Cerebellar cortex (tissue), 1 donor: ENCODE results near the gene FAM227A.
"Not testable (repeated sequence)": the region's sequence is repeated elsewhere in the genome, so short reads cannot be mapped to it uniquely, and the experiment has no call there.

Source experiments
- DNase-seq: peaks from one replicate; pipeline ENCODE4 v3.0.0-alpha.2; 2015; ENCODE audit warnings: low spot score

FAM227A gene

GRCh38 chr22:38657045-38657909, 1.1 kb upstream of the FAM227A start:
- peak; percentile 39 for DNase-seq

- DNase-seq: peak; percentile 22
Measured at GRCh38 chr22:38655519-38656255, 505 bp downstream of the FAM227A start.

- DNase-seq: no peak
Measured at GRCh38 chr22:38653741-38654140, 2.5 kb downstream of the FAM227A start.

- DNase-seq: no peak
Measured at GRCh38 chr22:38652859-38653258, 3.3 kb downstream of the FAM227A start.

- no peak for DNase-seq
Measured at GRCh38 chr22:38649841-38650522, 6.2 kb downstream of the FAM227A start.

- DNase-seq: no peak
Measured at GRCh38 chr22:38645430-38645829, 10.8 kb downstream of the FAM227A start.

- not testable (repeated sequence) for DNase-seq
Measured at GRCh38 chr22:38644245-38644644, 11.9 kb downstream of the FAM227A start.

GRCh38 chr22:38641476-38642040, 14.6 kb downstream of the FAM227A start:
- DNase-seq: no peak

GRCh38 chr22:38638728-38639127, 17.5 kb downstream of the FAM227A start:
- no peak for DNase-seq

GRCh38 chr22:38638216-38638615, 18.0 kb downstream of the FAM227A start:
- DNase-seq: no peak

GRCh38 chr22:38632528-38632927, 23.7 kb downstream of the FAM227A start:
- DNase-seq: no peak

- DNase-seq: no peak
Measured at GRCh38 chr22:38631724-38632123, 24.5 kb downstream of the FAM227A start.

- DNase-seq: no peak
Measured at GRCh38 chr22:38629108-38629507, 27.1 kb downstream of the FAM227A start.

- DNase-seq: no peak
Measured at GRCh38 chr22:38628444-38628843, 27.7 kb downstream of the FAM227A start.

GRCh38 chr22:38623351-38623750, 32.8 kb downstream of the FAM227A start:
- no peak for DNase-seq

GRCh38 chr22:38618682-38619081, 37.5 kb downstream of the FAM227A start:
- no peak for DNase-seq

GRCh38 chr22:38618258-38618657, 37.9 kb downstream of the FAM227A start:
- DNase-seq: no peak

GRCh38 chr22:38615064-38615405, 41.2 kb downstream of the FAM227A start:
- not testable (repeated sequence) for DNase-seq

GRCh38 chr22:38614332-38615063, 41.7 kb downstream of the FAM227A start:
- DNase-seq: no peak

- DNase-seq: no peak
Measured at GRCh38 chr22:38613588-38613987, 42.6 kb downstream of the FAM227A start.

GRCh38 chr22:38612217-38613006, 43.8 kb downstream of the FAM227A start:
- DNase-seq: no peak
